Uterus (tissue), 4 donors: ENCODE data around the gene MAP1S. TPM values are rescaled to one million over a fixed set of nuclear protein-coding genes. Genes with fewer than 3 reads are reported as not detected.

Experiments
- DNase-seq, 2 donors: peaks; one replicate each; pipeline ENCODE4 v3.0.0-alpha.2; 2019 to 2020
- H3K27ac ChIP-seq, 2 donors: fragments of 200-600 bp; sonication (generic); 1 replicate in 1 of 2; 2 replicates in 1 of 2; pipeline ENCODE4 v1.5.1; 2016 to 2018
- H3K27me3 ChIP-seq, 2 donors: fragments of 200-600 bp; sonication (generic); one replicate each; pipeline ENCODE4 v1.5.1; 2018 to 2019; ENCODE audit warnings: control low read depth in 1 of 2
- H3K36me3 ChIP-seq, 2 donors: fragments of 200-600 bp; sonication (generic); one replicate each; pipeline ENCODE4 v1.5.1; 2019; ENCODE audit warnings: control low read depth in 1 of 2
- H3K4me1 ChIP-seq, 2 donors: fragments of 200-600 bp; sonication (generic); one replicate each; pipeline ENCODE4 v1.5.1; 2018 to 2019; ENCODE audit warnings: control low read depth in 1 of 2
- H3K4me3 ChIP-seq, 2 donors: fragments of 200-600 bp; sonication (generic); 1 replicate in 1 of 2; 2 replicates in 1 of 2; pipeline ENCODE4 v1.5.1; 2018 to 2019; ENCODE audit warnings: mild to moderate bottlenecking in 1 of 2
- H3K9me3 ChIP-seq, 2 donors: fragments of 200-600 bp; sonication (generic); one replicate each; pipeline ENCODE4 v1.5.1; 2019; ENCODE audit warnings: control low read depth in 1 of 2
- POLR2A ChIP-seq, 2 donors: fragments of 450-650 bp; IDR thresholded peaks; one replicate each; pipeline ENCODE4 v1.6.1; 2016; ENCODE audit warnings: antibody characterized with exemption in 2 of 2, mild to moderate bottlenecking in 1 of 2, moderate library complexity in 1 of 2
- intact Hi-C: fragments of 100-400 bp; cut with DNase I; formaldehyde crosslinking; loops from one replicate; pipeline ENCODE4 v1.15.1; 2023; ENCODE audit warnings: low total_unique reads
- total RNA-seq, 4 donors: library from RNA; depleted of rRNA in 3 of 4; stranded (reverse); fragments of >200 nt in 3 of 4; gene quantifications; one replicate each; pipeline versions ENCODE4 v1.1.0 to v1.2.4, GENCODE V29; 2014 to 2023
- TF ChIP-seq, protein P1 (sequence below), 4 experiments: fragments of 200-600 bp in 2 of 4; fragments of 450-650 bp in 2 of 4; sonication (generic) in 2 of 4; IDR thresholded peaks; one replicate each; pipeline ENCODE4 v1.5.1; 2016 to 2019; ENCODE audit warnings: antibody characterized with exemption in 4 of 4, mild to moderate bottlenecking in 2 of 4, moderate library complexity in 1 of 4
- donor health status: DM: yes; HTN: yes; CAD: no.

Gene MAP1S
- total RNA-seq, 4 donors from 2014 or later = 6.2 to 78.7 (median 50.3) TPM

DNA sequence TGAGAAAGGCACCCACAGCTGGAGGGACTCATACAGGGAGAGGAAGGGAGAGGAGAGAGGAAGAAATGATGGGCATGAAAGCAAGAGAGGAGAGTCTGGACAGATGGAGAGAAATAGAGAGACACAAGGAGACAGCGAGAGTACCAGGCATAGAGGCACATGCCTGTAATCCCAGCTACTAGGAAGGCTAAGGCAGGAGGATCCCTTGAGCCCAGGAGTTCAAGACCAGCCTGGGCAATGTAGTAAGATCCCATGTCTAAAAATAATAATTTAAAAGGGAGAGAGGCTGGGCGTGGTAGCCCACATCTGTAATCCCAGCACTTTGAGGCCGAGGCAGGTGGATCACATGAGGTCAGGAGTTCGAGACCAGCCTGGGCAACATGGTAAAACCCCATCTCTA, 40.4 kb upstream of the MAP1S start:
- intact Hi-C loops = no loop called here
- H3K9me3 ChIP-seq = no peaks in the 10 kb centered on the region
- H3K36me3 ChIP-seq = no peaks in the 10 kb centered on the region
- H3K27ac ChIP-seq = no peak overlapping the region
- DNase-seq = no peak
- no peak for TF ChIP-seq POLR2A (IDR thresholded peaks at IDR 0.05)
- TF ChIP-seq, protein P1, sequence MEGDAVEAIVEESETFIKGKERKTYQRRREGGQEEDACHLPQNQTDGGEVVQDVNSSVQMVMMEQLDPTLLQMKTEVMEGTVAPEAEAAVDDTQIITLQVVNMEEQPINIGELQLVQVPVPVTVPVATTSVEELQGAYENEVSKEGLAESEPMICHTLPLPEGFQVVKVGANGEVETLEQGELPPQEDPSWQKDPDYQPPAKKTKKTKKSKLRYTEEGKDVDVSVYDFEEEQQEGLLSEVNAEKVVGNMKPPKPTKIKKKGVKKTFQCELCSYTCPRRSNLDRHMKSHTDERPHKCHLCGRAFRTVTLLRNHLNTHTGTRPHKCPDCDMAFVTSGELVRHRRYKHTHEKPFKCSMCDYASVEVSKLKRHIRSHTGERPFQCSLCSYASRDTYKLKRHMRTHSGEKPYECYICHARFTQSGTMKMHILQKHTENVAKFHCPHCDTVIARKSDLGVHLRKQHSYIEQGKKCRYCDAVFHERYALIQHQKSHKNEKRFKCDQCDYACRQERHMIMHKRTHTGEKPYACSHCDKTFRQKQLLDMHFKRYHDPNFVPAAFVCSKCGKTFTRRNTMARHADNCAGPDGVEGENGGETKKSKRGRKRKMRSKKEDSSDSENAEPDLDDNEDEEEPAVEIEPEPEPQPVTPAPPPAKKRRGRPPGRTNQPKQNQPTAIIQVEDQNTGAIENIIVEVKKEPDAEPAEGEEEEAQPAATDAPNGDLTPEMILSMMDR (IDR thresholded peaks at IDR 0.05) = no peak
- no peak overlapping the region for H3K4me3 ChIP-seq
- no peaks in the 10 kb centered on the region for H3K27me3 ChIP-seq
- no peaks in the 10 kb centered on the region for H3K4me1 ChIP-seq

DNA sequence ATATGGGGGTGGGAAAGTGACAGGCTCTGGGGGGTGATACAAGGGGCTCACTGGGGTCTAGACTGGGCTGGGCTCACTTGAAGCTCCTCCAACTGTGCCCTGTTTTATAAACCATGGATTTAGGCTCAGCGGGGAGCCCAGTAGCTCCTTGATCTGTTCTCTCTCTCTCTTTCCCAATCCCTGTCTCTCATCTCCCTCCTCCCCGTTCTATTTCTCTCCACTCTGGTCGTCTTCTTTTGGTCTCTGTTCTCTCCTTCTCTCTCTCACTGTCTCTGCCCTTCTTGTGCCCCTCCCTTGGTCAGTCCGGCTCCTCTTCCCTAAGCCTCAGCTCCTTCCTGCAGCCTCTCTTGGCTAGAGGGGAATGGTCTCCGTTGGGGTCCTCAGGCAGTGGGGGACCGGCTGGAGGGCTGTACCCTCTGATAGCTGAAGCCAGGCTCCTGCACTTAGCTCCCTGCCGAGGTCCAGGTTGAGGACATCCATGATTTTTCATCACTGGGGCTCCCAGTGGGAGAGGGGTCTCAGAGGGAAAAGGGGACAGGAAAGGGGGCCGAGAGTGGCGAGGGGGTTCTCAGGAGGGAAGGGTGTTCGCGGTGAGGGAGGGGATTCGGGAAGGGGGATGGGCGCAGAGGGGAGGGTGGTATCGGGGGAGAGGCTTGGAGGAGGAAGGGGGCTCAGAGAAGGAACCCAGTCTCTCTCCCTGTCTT, 39.6 kb upstream of the MAP1S start:
- no peaks in the 10 kb centered on the region for H3K9me3 ChIP-seq
- intact Hi-C loops = no loop called here
- TF ChIP-seq, protein P1 (IDR thresholded peaks at IDR 0.05) = no peak
- TF ChIP-seq POLR2A (IDR thresholded peaks at IDR 0.05) = no peak
- H3K4me3 ChIP-seq = no peak overlapping the region
- H3K36me3 ChIP-seq = no peaks in the 10 kb centered on the region
- H3K27me3 ChIP-seq = no peaks in the 10 kb centered on the region
- H3K27ac ChIP-seq = peak overlapping the region; percentile 30 to 58
- no peak for DNase-seq
- no peaks in the 10 kb centered on the region for H3K4me1 ChIP-seq

GRCh38 chr19:17680230-17680722, 39.0 kb upstream of the MAP1S start:
- no peak for TF ChIP-seq POLR2A (IDR thresholded peaks at IDR 0.05)
- TF ChIP-seq, protein P1 (IDR thresholded peaks at IDR 0.05) = no peak
- intact Hi-C loops = no loop called here
- H3K9me3 ChIP-seq = no peaks in the 10 kb centered on the region
- peak; percentile 56 to 58 for DNase-seq
- no peaks in the 10 kb centered on the region for H3K36me3 ChIP-seq
- no peaks in the 10 kb centered on the region for H3K4me1 ChIP-seq
- peak overlapping the region in 1 of 2 donors; percentile 58 for H3K27ac ChIP-seq
- H3K27me3 ChIP-seq = no peaks in the 10 kb centered on the region
- no peak overlapping the region for H3K4me3 ChIP-seq

DNA sequence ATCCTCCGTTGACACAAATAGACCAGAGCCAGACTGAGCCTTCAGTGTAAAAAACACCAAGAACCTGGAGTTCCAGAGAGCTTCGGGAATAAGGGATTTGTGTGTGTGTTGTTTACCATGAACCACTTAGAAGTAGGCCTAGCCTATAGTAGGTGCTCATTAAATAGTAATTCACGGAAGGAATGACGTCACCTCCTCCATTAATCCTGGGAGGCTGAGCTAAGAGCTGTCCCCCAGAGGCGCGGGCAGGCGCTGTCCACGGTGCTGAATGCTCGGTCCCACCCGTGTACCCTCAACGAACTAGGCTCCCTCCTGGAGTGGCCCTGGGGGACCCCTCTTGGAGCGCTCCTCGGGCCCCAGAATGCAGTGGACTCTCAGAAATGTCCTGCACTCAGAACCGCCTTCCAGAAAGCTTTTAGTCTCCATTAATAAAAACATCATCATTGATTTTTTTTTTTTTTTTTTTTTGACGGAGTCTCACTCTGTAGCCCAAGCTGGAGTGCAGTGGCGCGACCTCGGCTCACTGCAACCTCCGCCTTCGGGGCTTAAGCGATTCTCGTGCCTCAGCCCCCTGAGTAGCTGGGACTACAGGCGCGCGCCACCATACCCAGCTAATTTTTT, 37.7 kb upstream of the MAP1S start:
- DNase-seq = no peak
- Histone ChIP-seq H3K27ac (no peak overlapping the region), H3K36me3 (no peaks in the 10 kb centered on the region), H3K4me1 (no peaks in the 10 kb centered on the region), H3K4me3 (no peak overlapping the region), H3K27me3 (peaks cover 0 to 2% of the 10 kb centered on the region in 2 donors), H3K9me3 (no peaks in the 10 kb centered on the region)
- intact Hi-C loops = no loop called here
- TF ChIP-seq POLR2A (IDR thresholded peaks at IDR 0.05) = no peak
- TF ChIP-seq, protein P1 (IDR thresholded peaks at IDR 0.05) = no peak

DNA sequence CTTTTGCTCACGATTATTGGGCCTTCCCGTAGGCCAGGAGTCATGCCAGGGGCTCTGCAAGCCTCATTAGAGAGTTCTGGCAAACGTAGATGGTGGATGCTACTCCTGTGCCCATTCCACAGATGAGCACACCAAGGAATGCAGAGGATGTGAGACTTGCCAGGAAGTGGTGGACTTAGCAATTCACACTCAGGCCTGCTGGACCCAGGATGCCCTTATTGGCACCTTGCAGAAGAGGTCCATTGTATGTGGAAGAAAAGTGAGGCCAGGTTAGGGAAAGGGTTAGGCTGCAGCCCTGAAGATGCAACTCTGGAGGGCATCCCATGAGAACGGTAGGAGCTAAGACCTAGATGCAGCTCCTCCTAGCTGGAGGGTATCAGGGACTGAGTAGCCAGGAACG, 37.0 kb upstream of the MAP1S start:
- intact Hi-C loops = no loop called here
- no peaks in the 10 kb centered on the region for H3K9me3 ChIP-seq
- H3K27ac ChIP-seq = no peak overlapping the region
- no peaks in the 10 kb centered on the region for H3K36me3 ChIP-seq
- no peaks in the 10 kb centered on the region for H3K4me1 ChIP-seq
- TF ChIP-seq POLR2A (IDR thresholded peaks at IDR 0.05) = no peak
- TF ChIP-seq, protein P1 (IDR thresholded peaks at IDR 0.05) = no peak
- DNase-seq = no peak
- H3K4me3 ChIP-seq = no peak overlapping the region
- peaks cover 0 to 7% of the 10 kb centered on the region in 2 donors for H3K27me3 ChIP-seq
